IMR-90 (cell line): Measurements from ENCODE around the gene TXNDC5.

ENCODE experiments used
- BHLHE40 ChIP-seq: fragments of 150-350 bp; IDR thresholded peaks from 2 replicates; pipeline ENCODE4 v1.6.1; 2016; ENCODE audit warnings: mild to moderate bottlenecking, low read depth, low read length
- CEBPB ChIP-seq: IDR thresholded peaks from 2 replicates; pipeline ENCODE4 v1.6.1; 2012; ENCODE audit warnings: low read depth, low read length, improper control_type of control experiment
- MAFK ChIP-seq: IDR thresholded peaks from 2 replicates; pipeline ENCODE4 v1.6.1; 2012; ENCODE audit warnings: low read depth, low read length, improper control_type of control experiment
- MAZ ChIP-seq: IDR thresholded peaks from 2 replicates; pipeline ENCODE4 v1.6.1; 2012; ENCODE audit warnings: low read depth, mild to moderate bottlenecking, low read length, improper control_type of control experiment, moderate library complexity, borderline replicate concordance
- POLR2A ChIP-seq: IDR thresholded peaks from 2 replicates; pipeline ENCODE4 v1.6.1; 2012; ENCODE audit warnings: mild to moderate bottlenecking, low read depth, low read length
- RAD21 ChIP-seq: IDR thresholded peaks from 2 replicates; pipeline ENCODE4 v1.6.1; 2012; ENCODE audit warnings: low read length, improper control_type of control experiment
- TF ChIP-seq, protein P1 (sequence below): conservative IDR thresholded peaks from 2 replicates; pipeline ENCODE4 v1.5.1; 2012; ENCODE audit warnings: mild to moderate bottlenecking, low read depth, low read length, improper control_type of control experiment
- TF ChIP-seq, protein P2 (sequence below): fragments of 150-350 bp; IDR thresholded peaks from 2 replicates; pipeline ENCODE4 v1.6.1; 2017; ENCODE audit warnings: mild to moderate bottlenecking, antibody characterized with exemption, low read length, low read depth

DNA sequence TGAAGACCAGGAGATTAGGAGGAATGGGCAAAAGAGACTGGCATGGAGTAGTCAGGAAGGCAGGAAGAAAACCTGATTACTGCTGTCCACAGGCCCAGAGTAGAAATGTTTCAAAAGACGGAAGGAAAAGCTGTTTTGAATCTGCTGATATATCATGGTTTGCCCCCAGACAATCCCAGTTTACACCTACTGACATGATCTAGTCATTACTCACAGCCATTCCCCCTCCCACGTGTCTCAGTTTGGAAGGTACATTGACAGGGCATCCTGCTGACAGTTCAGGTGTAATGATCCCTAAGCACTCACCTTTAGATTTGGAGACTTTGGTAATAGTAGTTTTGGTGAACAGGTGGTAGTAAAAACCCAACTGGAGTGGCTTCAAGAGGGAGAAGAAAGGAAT lies 9.8 kb upstream of the TXNDC5 start:
- no peak for TF ChIP-seq RAD21
- TF ChIP-seq, protein P1, sequence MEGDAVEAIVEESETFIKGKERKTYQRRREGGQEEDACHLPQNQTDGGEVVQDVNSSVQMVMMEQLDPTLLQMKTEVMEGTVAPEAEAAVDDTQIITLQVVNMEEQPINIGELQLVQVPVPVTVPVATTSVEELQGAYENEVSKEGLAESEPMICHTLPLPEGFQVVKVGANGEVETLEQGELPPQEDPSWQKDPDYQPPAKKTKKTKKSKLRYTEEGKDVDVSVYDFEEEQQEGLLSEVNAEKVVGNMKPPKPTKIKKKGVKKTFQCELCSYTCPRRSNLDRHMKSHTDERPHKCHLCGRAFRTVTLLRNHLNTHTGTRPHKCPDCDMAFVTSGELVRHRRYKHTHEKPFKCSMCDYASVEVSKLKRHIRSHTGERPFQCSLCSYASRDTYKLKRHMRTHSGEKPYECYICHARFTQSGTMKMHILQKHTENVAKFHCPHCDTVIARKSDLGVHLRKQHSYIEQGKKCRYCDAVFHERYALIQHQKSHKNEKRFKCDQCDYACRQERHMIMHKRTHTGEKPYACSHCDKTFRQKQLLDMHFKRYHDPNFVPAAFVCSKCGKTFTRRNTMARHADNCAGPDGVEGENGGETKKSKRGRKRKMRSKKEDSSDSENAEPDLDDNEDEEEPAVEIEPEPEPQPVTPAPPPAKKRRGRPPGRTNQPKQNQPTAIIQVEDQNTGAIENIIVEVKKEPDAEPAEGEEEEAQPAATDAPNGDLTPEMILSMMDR = no peak
- no peak for TF ChIP-seq MAFK
- no peak for TF ChIP-seq POLR2A
- TF ChIP-seq, protein P2, sequence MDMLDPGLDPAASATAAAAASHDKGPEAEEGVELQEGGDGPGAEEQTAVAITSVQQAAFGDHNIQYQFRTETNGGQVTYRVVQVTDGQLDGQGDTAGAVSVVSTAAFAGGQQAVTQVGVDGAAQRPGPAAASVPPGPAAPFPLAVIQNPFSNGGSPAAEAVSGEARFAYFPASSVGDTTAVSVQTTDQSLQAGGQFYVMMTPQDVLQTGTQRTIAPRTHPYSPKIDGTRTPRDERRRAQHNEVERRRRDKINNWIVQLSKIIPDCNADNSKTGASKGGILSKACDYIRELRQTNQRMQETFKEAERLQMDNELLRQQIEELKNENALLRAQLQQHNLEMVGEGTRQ = no peak
- no peak for TF ChIP-seq BHLHE40
- no peak for TF ChIP-seq CEBPB
- TF ChIP-seq MAZ = no peak
